SK-N-SH (cell line): Measurements from ENCODE around the gene LNPEP. TPM values are rescaled to one million over a fixed set of nuclear protein-coding genes. Genes with fewer than 3 reads are reported as not detected.

Experiments used
- CTCF ChIA-PET: fragments of 300-600, 350-600 bp; formaldehyde crosslinking; extraction: SDS; loops from one replicate; lab custom pipeline; 2021; lab: Yijun Ruan, JAX
- POLR2A ChIA-PET: fragments of 350-600 bp; sonication (Branson Sonifier 250); formaldehyde crosslinking; extraction: SDS; loops from one replicate; lab custom pipeline; 2020; ENCODE audit warnings: antibody characterized with exemption, inconsistent platforms; lab: Yijun Ruan, JAX
- DNase-seq: peaks from one replicate; pipeline ENCODE4 v3.0.0; 2012
- H2AFZ ChIP-seq: fragments of 200-600 bp; sonication (generic); 2 replicates; pipeline ENCODE4 v1.8.1; 2016; ENCODE audit warnings: antibody characterized with exemption, mild to moderate bottlenecking, low read depth
- H3F3A ChIP-seq: fragments of 200-600 bp; sonication (generic); replicated peaks from 2 replicates; pipeline ENCODE3; 2016; ENCODE audit warnings: antibody characterized with exemption, mild to moderate bottlenecking; ENCODE audit not compliant: insufficient read depth
- H3K27ac ChIP-seq, 2 experiments: fragments of 200-500 bp in 1 of 2; fragments of 200-600 bp in 1 of 2; sonication (Bioruptor generic) in 1 of 2; sonication (generic), shearing (Covaris generic) in 1 of 2; 2 replicates each; pipeline versions ENCODE4 v1.5.1 to v1.6.1; 2014 to 2016; ENCODE audit warnings: low read depth in 2 of 2, inconsistent platforms in 1 of 2, low read length in 1 of 2, mild to moderate bottlenecking in 1 of 2, mixed read lengths in 1 of 2
- H3K27me3 ChIP-seq: fragments of 200-600 bp; sonication (generic), shearing (Covaris generic); 2 replicates; pipeline ENCODE4 v1.6.1; 2016; ENCODE audit warnings: mixed run types; ENCODE audit not compliant: insufficient read depth
- H3K36me3 ChIP-seq, 2 experiments: fragments of 200-500 bp in 1 of 2; fragments of 200-600 bp in 1 of 2; sonication (Bioruptor generic) in 1 of 2; sonication (generic) in 1 of 2; replicated peaks in 1 of 2; 2 replicates each; pipeline versions ENCODE3 to v1.5.1; 2014 to 2016; ENCODE audit warnings: low read length in 1 of 2, mild to moderate bottlenecking in 1 of 2; ENCODE audit not compliant: insufficient read depth in 2 of 2, control insufficient read depth in 1 of 2
- H3K4me1 ChIP-seq, 2 experiments: fragments of 200-500 bp in 1 of 2; fragments of 200-600 bp in 1 of 2; sonication (Bioruptor generic) in 1 of 2; sonication (generic), shearing (Covaris generic) in 1 of 2; 2 replicates each; pipeline versions ENCODE4 v1.5.1 to v1.6.1; 2014 to 2016; ENCODE audit warnings: low read depth in 1 of 2, low read length in 1 of 2, mixed run types in 1 of 2; ENCODE audit not compliant: insufficient read depth in 2 of 2, control insufficient read depth in 1 of 2
- H3K4me2 ChIP-seq: fragments of 200-600 bp; sonication (generic), shearing (Covaris generic); 2 replicates; pipeline ENCODE4 v1.6.1; 2017; ENCODE audit warnings: mixed run types
- H3K4me3 ChIP-seq, 2 experiments: fragments of 200-500 bp in 1 of 2; fragments of 200-600 bp in 1 of 2; sonication (Bioruptor generic) in 1 of 2; sonication (generic), shearing (Covaris generic) in 1 of 2; 2 replicates each; pipeline versions ENCODE4 v1.5.1 to v1.8.1; 2014 to 2016; ENCODE audit warnings: low read depth in 2 of 2, inconsistent platforms in 1 of 2, low read length in 1 of 2, mild to moderate bottlenecking in 1 of 2, mixed read lengths in 1 of 2, moderate library complexity in 1 of 2
- H3K79me2 ChIP-seq: fragments of 200-600 bp; sonication (generic); 2 replicates; pipeline ENCODE4 v1.8.1; 2017; ENCODE audit warnings: mild to moderate bottlenecking; ENCODE audit not compliant: insufficient read depth
- H3K9ac ChIP-seq: fragments of 200-600 bp; sonication (generic); 2 replicates; pipeline ENCODE4 v1.6.1; 2017; ENCODE audit warnings: mixed run types
- H3K9me2 ChIP-seq: fragments of 200-600 bp; sonication (generic); 2 replicates; pipeline ENCODE4 v1.6.1; 2017; ENCODE audit warnings: mixed run types
- H3K9me3 ChIP-seq: fragments of 200-600 bp; sonication (generic); 2 replicates; pipeline ENCODE4 v1.6.1; 2017; ENCODE audit warnings: mixed run types, mild to moderate bottlenecking, moderate library complexity
- H4K20me1 ChIP-seq: fragments of 200-600 bp; sonication (generic); 2 replicates; pipeline ENCODE4 v1.6.1; 2017; ENCODE audit warnings: mild to moderate bottlenecking, mixed run types; ENCODE audit not compliant: insufficient read depth
- CHD2 ChIP-seq: fragments of 150-350 bp; IDR thresholded peaks from 2 replicates; pipeline ENCODE4 v1.6.1; 2018; ENCODE audit warnings: low read length; ENCODE audit not compliant: partially characterized antibody
- ELF1 ChIP-seq: IDR thresholded peaks from 2 replicates; pipeline ENCODE4 v1.4.0; 2012
- JUND ChIP-seq: IDR thresholded peaks from 2 replicates; pipeline ENCODE4 v1.4.0; 2012
- RAD21 ChIP-seq: IDR thresholded peaks from 2 replicates; pipeline ENCODE4 v1.6.1; 2012; ENCODE audit warnings: mild to moderate bottlenecking, low read length
- RXRA ChIP-seq: IDR thresholded peaks from 2 replicates; pipeline ENCODE4 v1.4.0; 2012; ENCODE audit warnings: low read depth, mild to moderate bottlenecking, borderline replicate concordance
- SMC3 ChIP-seq: IDR thresholded peaks from 2 replicates; pipeline ENCODE4 v1.6.1; 2012; ENCODE audit warnings: low read depth, low read length, improper control_type of control experiment
- USF1 ChIP-seq: IDR thresholded peaks from 2 replicates; pipeline ENCODE4 v1.4.0; 2012; ENCODE audit warnings: low read depth, borderline replicate concordance
- USF2 ChIP-seq: fragments of 150-350 bp; IDR thresholded peaks from 2 replicates; pipeline ENCODE4 v1.6.1; 2017; ENCODE audit warnings: antibody characterized with exemption, low read length, low read depth, borderline replicate concordance
- WGBS: methylation state at CpG from one replicate; pipeline ENCODE4 v1.1.6; 2017; ENCODE audit warnings: low lambda C conversion rate; 5-methylcytosine and 5-hydroxymethylcytosine counted together
- polyA plus RNA-seq, 3 experiments: library from polyadenylated mRNA; depleted of rRNA; stranded (reverse); fragments of >200 nt; gene quantifications; 2 replicates each; pipeline ENCODE4 v1.2.3, GENCODE V29; 2012
- TF ChIP-seq, protein P1 (sequence below): fragments of 200-600 bp; sonication (generic); IDR thresholded peaks from 2 replicates; pipeline ENCODE4 v1.6.1; 2017; ENCODE audit warnings: antibody characterized with exemption, mild to moderate bottlenecking, moderate library complexity
- TF ChIP-seq, protein P2 (sequence below): IDR thresholded peaks from 2 replicates; pipeline ENCODE4 v1.4.0; 2012; ENCODE audit warnings: low read depth, borderline replicate concordance
- TF ChIP-seq, protein P3 (sequence below): IDR thresholded peaks from 2 replicates; pipeline ENCODE4 v1.4.0; 2012; ENCODE audit warnings: low read depth
- TF ChIP-seq, protein P4 (sequence below): IDR thresholded peaks from 2 replicates; pipeline ENCODE4; 2012

The LNPEP gene
- polyA plus RNA-seq, 1 of the 3 experiments (the other 2 are of a cell fraction), result 4.3 TPM

DNA sequence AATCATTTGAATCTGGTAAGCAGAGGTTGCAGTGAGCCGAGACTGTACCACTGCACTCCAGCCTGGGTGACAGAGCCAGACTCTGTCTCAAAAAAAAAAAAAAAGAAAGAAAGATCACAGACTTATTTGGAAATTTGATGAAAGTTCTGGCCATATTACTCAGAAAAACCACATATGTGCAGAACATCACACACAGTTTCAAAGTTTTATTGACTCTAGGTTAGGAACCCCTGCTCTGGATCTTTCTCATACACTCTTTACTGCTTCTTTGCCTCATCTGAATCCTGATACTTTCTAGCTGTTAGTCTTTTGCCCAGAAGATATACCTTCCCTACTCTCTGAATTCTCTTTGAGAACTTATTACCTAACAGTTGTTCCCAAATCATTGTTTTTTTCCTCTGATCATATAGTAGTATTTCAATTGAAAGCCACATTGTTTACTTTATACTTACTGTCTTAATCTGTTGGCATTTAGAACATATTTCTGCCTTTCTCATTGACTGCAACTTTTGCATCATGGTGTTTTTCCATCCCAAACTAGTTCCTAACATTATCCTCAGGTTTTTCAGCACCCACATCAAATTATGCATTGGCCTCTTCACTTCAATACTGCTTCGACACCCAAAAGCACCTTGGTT, 68.7 kb downstream of the LNPEP start (continued):
- TF ChIP-seq, protein P1, sequence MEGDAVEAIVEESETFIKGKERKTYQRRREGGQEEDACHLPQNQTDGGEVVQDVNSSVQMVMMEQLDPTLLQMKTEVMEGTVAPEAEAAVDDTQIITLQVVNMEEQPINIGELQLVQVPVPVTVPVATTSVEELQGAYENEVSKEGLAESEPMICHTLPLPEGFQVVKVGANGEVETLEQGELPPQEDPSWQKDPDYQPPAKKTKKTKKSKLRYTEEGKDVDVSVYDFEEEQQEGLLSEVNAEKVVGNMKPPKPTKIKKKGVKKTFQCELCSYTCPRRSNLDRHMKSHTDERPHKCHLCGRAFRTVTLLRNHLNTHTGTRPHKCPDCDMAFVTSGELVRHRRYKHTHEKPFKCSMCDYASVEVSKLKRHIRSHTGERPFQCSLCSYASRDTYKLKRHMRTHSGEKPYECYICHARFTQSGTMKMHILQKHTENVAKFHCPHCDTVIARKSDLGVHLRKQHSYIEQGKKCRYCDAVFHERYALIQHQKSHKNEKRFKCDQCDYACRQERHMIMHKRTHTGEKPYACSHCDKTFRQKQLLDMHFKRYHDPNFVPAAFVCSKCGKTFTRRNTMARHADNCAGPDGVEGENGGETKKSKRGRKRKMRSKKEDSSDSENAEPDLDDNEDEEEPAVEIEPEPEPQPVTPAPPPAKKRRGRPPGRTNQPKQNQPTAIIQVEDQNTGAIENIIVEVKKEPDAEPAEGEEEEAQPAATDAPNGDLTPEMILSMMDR, result no peak
- TF ChIP-seq, protein P2, sequence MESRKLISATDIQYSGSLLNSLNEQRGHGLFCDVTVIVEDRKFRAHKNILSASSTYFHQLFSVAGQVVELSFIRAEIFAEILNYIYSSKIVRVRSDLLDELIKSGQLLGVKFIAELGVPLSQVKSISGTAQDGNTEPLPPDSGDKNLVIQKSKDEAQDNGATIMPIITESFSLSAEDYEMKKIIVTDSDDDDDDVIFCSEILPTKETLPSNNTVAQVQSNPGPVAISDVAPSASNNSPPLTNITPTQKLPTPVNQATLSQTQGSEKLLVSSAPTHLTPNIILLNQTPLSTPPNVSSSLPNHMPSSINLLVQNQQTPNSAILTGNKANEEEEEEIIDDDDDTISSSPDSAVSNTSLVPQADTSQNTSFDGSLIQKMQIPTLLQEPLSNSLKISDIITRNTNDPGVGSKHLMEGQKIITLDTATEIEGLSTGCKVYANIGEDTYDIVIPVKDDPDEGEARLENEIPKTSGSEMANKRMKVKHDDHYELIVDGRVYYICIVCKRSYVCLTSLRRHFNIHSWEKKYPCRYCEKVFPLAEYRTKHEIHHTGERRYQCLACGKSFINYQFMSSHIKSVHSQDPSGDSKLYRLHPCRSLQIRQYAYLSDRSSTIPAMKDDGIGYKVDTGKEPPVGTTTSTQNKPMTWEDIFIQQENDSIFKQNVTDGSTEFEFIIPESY, result no peak
- no peak for TF ChIP-seq SMC3
- TF ChIP-seq USF1, result no peak
- TF ChIP-seq CHD2, result no peak
- TF ChIP-seq RXRA, result no peak
- TF ChIP-seq, protein P3, sequence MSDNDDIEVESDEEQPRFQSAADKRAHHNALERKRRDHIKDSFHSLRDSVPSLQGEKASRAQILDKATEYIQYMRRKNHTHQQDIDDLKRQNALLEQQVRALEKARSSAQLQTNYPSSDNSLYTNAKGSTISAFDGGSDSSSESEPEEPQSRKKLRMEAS, result no peak
- TF ChIP-seq JUND, result no peak
- no peak for TF ChIP-seq ELF1

DNA sequence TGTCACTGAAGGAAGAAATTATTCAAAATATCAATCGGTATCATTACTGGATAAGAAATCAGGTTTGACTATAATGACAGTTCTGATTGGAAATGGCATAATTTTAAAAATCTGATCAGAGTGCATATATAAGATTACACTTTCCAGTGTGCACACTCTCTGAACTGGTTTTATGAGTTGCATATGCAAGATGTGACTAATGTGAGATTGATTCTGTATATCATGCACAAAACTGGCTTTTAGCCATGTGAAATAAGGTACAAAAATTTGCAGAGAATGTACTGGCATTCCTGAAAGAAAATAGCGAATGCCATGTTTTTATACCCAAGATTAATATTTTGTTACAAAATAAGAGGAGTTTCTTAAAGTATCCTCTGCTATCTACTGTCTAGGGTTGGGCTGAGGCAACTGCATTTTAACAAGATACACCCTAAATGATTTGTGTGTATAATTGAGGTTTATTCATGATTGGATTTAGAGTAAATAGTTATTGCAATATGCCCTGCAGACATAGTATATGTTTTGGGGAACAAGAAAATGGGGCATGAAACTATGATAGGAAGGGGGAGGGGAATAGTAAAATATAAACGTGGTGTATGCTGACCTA, 70.7 kb downstream of the LNPEP start:
- H3K4me2 ChIP-seq, result no peak overlapping the region
- H3K4me1 ChIP-seq, result no peaks in the 10 kb centered on the region
- ChIA-PET CTCF (interaction anchor here (1.2 kb wide), 1 partner anchor 9 kb away, joined by 7 read pairs; no protein-coding TSS in a partner anchor), POLR2A (no interaction called here)
- H4K20me1 ChIP-seq, result no peaks in the 10 kb centered on the region
- H3K9me3 ChIP-seq, result no peaks in the 10 kb centered on the region
- 89% methylated on average over 3 of the region's 3 CpGs for WGBS
- no peak for DNase-seq
- no peaks in the 10 kb centered on the region for H3K79me2 ChIP-seq
- TF ChIP-seq RAD21 (no peak), JUND (no peak), SMC3 (no peak), USF2 (no peak), RXRA (no peak)
- TF ChIP-seq, protein P4, sequence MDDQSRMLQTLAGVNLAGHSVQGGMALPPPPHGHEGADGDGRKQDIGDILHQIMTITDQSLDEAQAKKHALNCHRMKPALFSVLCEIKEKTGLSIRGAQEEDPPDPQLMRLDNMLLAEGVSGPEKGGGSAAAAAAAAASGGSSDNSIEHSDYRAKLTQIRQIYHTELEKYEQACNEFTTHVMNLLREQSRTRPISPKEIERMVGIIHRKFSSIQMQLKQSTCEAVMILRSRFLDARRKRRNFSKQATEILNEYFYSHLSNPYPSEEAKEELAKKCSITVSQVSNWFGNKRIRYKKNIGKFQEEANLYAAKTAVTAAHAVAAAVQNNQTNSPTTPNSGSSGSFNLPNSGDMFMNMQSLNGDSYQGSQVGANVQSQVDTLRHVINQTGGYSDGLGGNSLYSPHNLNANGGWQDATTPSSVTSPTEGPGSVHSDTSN, result 0 out of 2 replicates have a peak, but pooled peaks have one; percentile 8
- TF ChIP-seq, protein P3, result no peak
- H3K9me2 ChIP-seq, result no peaks in the 10 kb centered on the region
- H2AFZ ChIP-seq, result no peak overlapping the region
- H3K4me3 ChIP-seq, result no peak overlapping the region
- no peaks in the 10 kb centered on the region for H3K27me3 ChIP-seq
- H3K9ac ChIP-seq, result no peak overlapping the region
- peaks cover 9% of the 10 kb centered on the region for H3F3A ChIP-seq
- 0 out of 4 replicates have a peak overlapping the region, but pooled peaks of 1 of the 2 experiments have one; percentile 11 for H3K27ac ChIP-seq
- peaks cover 12 to 34% of the 10 kb centered on the region in 2 experiments for H3K36me3 ChIP-seq
